Measurements from ENCODE around the gene TFIP11.

DNA sequence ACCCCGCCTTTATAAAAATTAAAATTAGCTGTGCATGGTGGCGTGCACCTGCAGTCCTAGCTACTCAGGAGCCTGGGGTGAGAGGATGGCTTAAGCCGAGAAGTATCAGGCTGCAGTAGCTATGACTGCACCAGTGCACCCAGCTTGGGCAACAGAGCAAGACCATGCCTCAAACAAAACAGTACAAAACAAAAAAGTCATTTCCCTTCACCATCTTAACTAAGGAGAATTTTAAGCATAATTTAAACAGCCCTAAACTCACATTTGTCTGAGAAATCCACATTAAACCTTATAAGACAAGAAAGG lies 23.3 kb upstream of the TFIP11 start:
- TF ChIP-seq, protein P1, sequence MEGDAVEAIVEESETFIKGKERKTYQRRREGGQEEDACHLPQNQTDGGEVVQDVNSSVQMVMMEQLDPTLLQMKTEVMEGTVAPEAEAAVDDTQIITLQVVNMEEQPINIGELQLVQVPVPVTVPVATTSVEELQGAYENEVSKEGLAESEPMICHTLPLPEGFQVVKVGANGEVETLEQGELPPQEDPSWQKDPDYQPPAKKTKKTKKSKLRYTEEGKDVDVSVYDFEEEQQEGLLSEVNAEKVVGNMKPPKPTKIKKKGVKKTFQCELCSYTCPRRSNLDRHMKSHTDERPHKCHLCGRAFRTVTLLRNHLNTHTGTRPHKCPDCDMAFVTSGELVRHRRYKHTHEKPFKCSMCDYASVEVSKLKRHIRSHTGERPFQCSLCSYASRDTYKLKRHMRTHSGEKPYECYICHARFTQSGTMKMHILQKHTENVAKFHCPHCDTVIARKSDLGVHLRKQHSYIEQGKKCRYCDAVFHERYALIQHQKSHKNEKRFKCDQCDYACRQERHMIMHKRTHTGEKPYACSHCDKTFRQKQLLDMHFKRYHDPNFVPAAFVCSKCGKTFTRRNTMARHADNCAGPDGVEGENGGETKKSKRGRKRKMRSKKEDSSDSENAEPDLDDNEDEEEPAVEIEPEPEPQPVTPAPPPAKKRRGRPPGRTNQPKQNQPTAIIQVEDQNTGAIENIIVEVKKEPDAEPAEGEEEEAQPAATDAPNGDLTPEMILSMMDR (IDR thresholded peaks at IDR 0.05), result no peak
- TF ChIP-seq POLR2A (IDR thresholded peaks at IDR 0.05), result no peak
- TF ChIP-seq POLR2AphosphoS5 (IDR thresholded peaks at IDR 0.05; ENCODE audit: insufficient read depth in 1 of 2, low read depth in 1 of 2), result no peak

Data from vagina (tissue), 2 donors.